K562 (cell line): ENCODE results near the gene ZDHHC14. TPM values are rescaled to one million over a fixed set of nuclear protein-coding genes. Genes with fewer than 3 reads are reported as not detected.

ENCODE experiments used
- AFF1 ChIP-seq, 2 experiments: fragments of 450-650 bp; IDR thresholded peaks; 2 replicates each; pipeline ENCODE4 v1.6.1; 2018; ENCODE audit warnings: mild to moderate bottlenecking in 2 of 2, low read depth in 1 of 2; ENCODE audit not compliant: partially characterized antibody in 2 of 2
- BCOR ChIP-seq: fragments of 450-650 bp; IDR thresholded peaks from 2 replicates; pipeline ENCODE4 v1.6.1; 2016
- COPS2 ChIP-seq: fragments of 450-650 bp; conservative IDR thresholded peaks from 2 replicates; pipeline ENCODE4 v1.6.1; 2016; ENCODE audit warnings: mild to moderate bottlenecking, moderate library complexity
- DNMT1 ChIP-seq: fragments of 450-650 bp; IDR thresholded peaks from 2 replicates; pipeline ENCODE4 v1.6.1; 2016; ENCODE audit warnings: antibody characterized with exemption, mild to moderate bottlenecking
- E2F3 ChIP-seq: fragments of 250-450 bp; sonication (Bioruptor Pico); IDR thresholded peaks from 2 replicates; pipeline ENCODE4 v1.4.0; 2020; ENCODE audit warnings: mild to moderate bottlenecking
- EP400 ChIP-seq: fragments of 450-650 bp; IDR thresholded peaks from 2 replicates; pipeline ENCODE4 v1.6.1; 2017; ENCODE audit warnings: antibody characterized with exemption, mild to moderate bottlenecking, moderate library complexity
- ERF ChIP-seq: fragments of 450-650 bp; formaldehyde crosslinking; IDR thresholded peaks from 2 replicates; pipeline ENCODE4 v1.4.0; 2020; ENCODE audit warnings: mild to moderate bottlenecking, mixed read lengths
- HNRNPUL1 ChIP-seq: fragments of 200-400 bp; formaldehyde crosslinking; IDR thresholded peaks from 2 replicates; pipeline ENCODE4 v1.6.1; 2017; ENCODE audit warnings: low read length
- MAX ChIP-seq: sonication (generic); formaldehyde crosslinking; IDR thresholded peaks from 2 replicates; pipeline ENCODE4 v1.9.0; 2022; ENCODE audit warnings: mild to moderate bottlenecking, missing genetic modification reagents
- MBD2 ChIP-seq: sonication (generic); IDR thresholded peaks from 2 replicates; pipeline ENCODE4 v1.6.1; 2016; ENCODE audit warnings: low read depth, borderline replicate concordance
- MLX ChIP-seq, 2 experiments: fragments of 450-650 bp in 1 of 2; sonication (generic) in 1 of 2; formaldehyde crosslinking; conservative IDR thresholded peaks; 2 replicates each; pipeline versions ENCODE4 v1.4.0 to v1.8.1; 2020 to 2022; ENCODE audit warnings: mild to moderate bottlenecking in 1 of 2, missing genetic modification reagents in 1 of 2
- NRF1 ChIP-seq, 2 experiments: fragments of 450-650 bp; IDR thresholded peaks in 1 of 2; conservative IDR thresholded peaks in 1 of 2; 2 replicates each; pipeline ENCODE4 v1.6.1; 2014; ENCODE audit warnings: mild to moderate bottlenecking in 2 of 2
- TCFL5 ChIP-seq: fragments of 250-450 bp; sonication (Bioruptor Pico); conservative IDR thresholded peaks from 2 replicates; pipeline ENCODE4 v1.6.1; 2021; ENCODE audit warnings: mild to moderate bottlenecking, moderate library complexity, matching md5 sums
- YBX1 ChIP-seq: fragments of 450-650 bp; IDR thresholded peaks from 2 replicates; pipeline ENCODE4 v1.7.1; 2016; ENCODE audit warnings: mild to moderate bottlenecking
- ZBTB17 ChIP-seq: fragments of 450-650 bp; formaldehyde crosslinking; IDR thresholded peaks from 2 replicates; pipeline ENCODE4 v1.4.0; 2020; ENCODE audit warnings: mild to moderate bottlenecking
- ZNF146 ChIP-seq: IDR thresholded peaks from one replicate; pipeline ENCODE4 v1.6.1; 2018; ENCODE audit warnings: missing compliant biosample characterization; ENCODE audit not compliant: unreplicated experiment
- ZNF184 ChIP-seq: sonication (generic); formaldehyde crosslinking; IDR thresholded peaks from 2 replicates; pipeline ENCODE4 v1.5.0; 2020; ENCODE audit warnings: missing genetic modification reagents
- ZNF583 ChIP-seq: fragments of 250-450 bp; sonication (Bioruptor Pico); IDR thresholded peaks from 2 replicates; pipeline ENCODE4 v1.4.0; 2020
- ZNF785 ChIP-seq: fragments of 250-450 bp; sonication (Bioruptor Pico); IDR thresholded peaks from 2 replicates; pipeline ENCODE4 v1.4.0; 2020; ENCODE audit warnings: mild to moderate bottlenecking
- polyA plus RNA-seq, 8 experiments: library from polyadenylated mRNA; depleted of rRNA in 4 of 8; stranded (reverse) in 5 of 8; unstranded in 3 of 8; fragments of >200 nt; fragmentation: Nextera tagmentation in 2 of 8; fragmentation: Illumina TruSeq in 1 of 8; extraction: Ambion mirVana in 2 of 8; extraction: Trizol in 1 of 8; gene quantifications; 2 replicates each; pipeline versions ENCODE4 v1.2.1 to v1.2.3, GENCODE V29; 2011 to 2014; ENCODE audit warnings: inconsistent platforms in 1 of 8, missing spikeins in 1 of 8
- total RNA-seq, 7 experiments: library from RNA; depleted of rRNA in 6 of 7; stranded (reverse); fragments of >200 nt in 6 of 7; fragmentation: Illumina TruSeq in 2 of 7; extraction: Trizol in 2 of 7; gene quantifications; 2 replicates each; pipeline versions ENCODE4 v1.2.1 to v1.2.3, GENCODE V29; 2011 to 2021; ENCODE audit warnings: low replicate concordance in 1 of 7
- TF ChIP-seq, protein P1 (sequence below), 3 experiments: fragments of 200-800 bp in 1 of 3; fragments of 250-450 bp in 1 of 3; fragments of 450-650 bp in 1 of 3; sonication (Bioruptor Pico) in 1 of 3; sonication (Bioruptor generic) in 1 of 3; formaldehyde crosslinking in 1 of 3; IDR thresholded peaks; 2 replicates each; pipeline versions ENCODE4 v1.6.1 to v1.8.0; 2016 to 2022; ENCODE audit warnings: mild to moderate bottlenecking in 2 of 3, missing genetic modification characterization in 2 of 3, missing compliant biosample characterization in 1 of 3, moderate library complexity in 1 of 3

ZDHHC14 gene
- total and polyA plus RNA-seq, 9 of the 15 experiments (the other 6 are each of a cell fraction or from before 2014, with no cell fraction given), result 0.92 to 23.1 (median 13.8) TPM

DNA sequence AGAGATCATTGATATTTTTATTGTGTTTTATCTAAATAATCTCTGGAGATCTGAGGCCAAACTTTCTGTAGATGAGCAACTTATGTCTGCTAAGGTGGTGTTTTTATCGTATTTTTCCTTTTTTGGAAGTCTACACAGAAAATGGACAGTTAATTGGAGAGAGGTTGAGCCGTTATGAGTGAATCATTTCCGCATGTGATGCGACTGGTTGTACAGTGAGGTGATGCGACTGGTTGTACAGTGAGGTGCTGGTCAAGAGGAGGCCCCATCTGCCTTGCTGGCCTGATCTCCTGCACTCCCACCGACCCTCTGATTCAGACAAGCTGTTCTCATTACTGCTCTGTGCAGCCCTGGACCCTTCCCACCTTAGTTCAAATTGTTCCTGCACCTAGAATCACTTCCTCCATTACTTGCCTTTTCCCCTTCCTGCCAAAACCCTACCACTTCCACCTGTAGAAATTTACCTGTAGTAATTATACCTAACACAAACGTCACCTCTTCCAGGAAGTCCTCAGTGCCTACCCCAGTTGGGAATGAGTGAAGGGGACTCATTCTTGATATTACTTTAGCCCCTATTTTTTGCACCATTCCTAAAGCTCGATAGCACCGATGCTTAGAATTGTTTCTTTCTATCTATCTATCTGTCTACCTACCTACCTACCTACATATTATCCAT, 100.3 kb downstream of the ZDHHC14 start (continued):
- peak; percentile 65 for TF ChIP-seq BCOR
- TF ChIP-seq TCFL5 (CRISPR knock-in tag), result no peak
- no peak for TF ChIP-seq ZNF785 (CRISPR knock-in tag)
- TF ChIP-seq ZNF583, result no peak
- no peak for TF ChIP-seq YBX1
- 0 out of 2 replicates have a peak, but pooled peaks have one; percentile 14 for TF ChIP-seq E2F3
- TF ChIP-seq MBD2, result no peak
- TF ChIP-seq AFF1 (IDR thresholded peaks at IDR 0.05; ENCODE audit: low read depth in 1 of 2, partially characterized antibody in 2 of 2), result no peak
- TF ChIP-seq MLX (CRISPR knock-in tag; conservative IDR thresholded peaks at IDR 0.05), result no peak
- no peak for TF ChIP-seq ZBTB17 (CRISPR knock-in tag)
- no peak for TF ChIP-seq ERF (CRISPR knock-in tag)
- TF ChIP-seq EP400, result no peak
- no peak for TF ChIP-seq ZNF184 (CRISPR knock-in tag)
- TF ChIP-seq NRF1 (conservative IDR thresholded peaks at IDR 0.05 in 1 of 2, IDR thresholded peaks at IDR 0.05 in 1 of 2), result no peak
- no peak for TF ChIP-seq ZNF146 (CRISPR knock-in tag)
- TF ChIP-seq MAX (CRISPR knock-in tag), result no peak
- TF ChIP-seq DNMT1, result no peak
- no peak for TF ChIP-seq HNRNPUL1
- no peak for TF ChIP-seq COPS2
- TF ChIP-seq, protein P1, sequence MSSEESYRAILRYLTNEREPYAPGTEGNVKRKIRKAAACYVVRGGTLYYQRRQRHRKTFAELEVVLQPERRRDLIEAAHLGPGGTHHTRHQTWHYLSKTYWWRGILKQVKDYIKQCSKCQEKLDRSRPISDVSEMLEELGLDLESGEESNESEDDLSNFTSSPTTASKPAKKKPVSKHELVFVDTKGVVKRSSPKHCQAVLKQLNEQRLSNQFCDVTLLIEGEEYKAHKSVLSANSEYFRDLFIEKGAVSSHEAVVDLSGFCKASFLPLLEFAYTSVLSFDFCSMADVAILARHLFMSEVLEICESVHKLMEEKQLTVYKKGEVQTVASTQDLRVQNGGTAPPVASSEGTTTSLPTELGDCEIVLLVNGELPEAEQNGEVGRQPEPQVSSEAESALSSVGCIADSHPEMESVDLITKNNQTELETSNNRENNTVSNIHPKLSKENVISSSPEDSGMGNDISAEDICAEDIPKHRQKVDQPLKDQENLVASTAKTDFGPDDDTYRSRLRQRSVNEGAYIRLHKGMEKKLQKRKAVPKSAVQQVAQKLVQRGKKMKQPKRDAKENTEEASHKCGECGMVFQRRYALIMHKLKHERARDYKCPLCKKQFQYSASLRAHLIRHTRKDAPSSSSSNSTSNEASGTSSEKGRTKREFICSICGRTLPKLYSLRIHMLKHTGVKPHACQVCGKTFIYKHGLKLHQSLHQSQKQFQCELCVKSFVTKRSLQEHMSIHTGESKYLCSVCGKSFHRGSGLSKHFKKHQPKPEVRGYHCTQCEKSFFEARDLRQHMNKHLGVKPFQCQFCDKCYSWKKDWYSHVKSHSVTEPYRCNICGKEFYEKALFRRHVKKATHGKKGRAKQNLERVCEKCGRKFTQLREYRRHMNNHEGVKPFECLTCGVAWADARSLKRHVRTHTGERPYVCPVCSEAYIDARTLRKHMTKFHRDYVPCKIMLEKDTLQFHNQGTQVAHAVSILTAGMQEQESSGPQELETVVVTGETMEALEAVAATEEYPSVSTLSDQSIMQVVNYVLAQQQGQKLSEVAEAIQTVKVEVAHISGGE (CRISPR knock-in tag; IDR thresholded peaks at IDR 0.05), result no peak
